ENCODE measurements around the gene ADGRV1.

The ADGRV1 gene

GRCh38 chr5:90542827-90543519 lies 15.6 kb upstream of the ADGRV1 start:
- TF ChIP-seq FOXK2 (IDR thresholded peaks at IDR 0.05) (no peak), NFRKB (IDR thresholded peaks at IDR 0.05) (no peak), LEF1 (IDR thresholded peaks at IDR 0.05; ENCODE audit: borderline replicate concordance) (no peak), CTBP1 (IDR thresholded peaks at IDR 0.05; ENCODE audit: borderline replicate concordance) (no peak), SP1 (IDR thresholded peaks at IDR 0.05) (no peak), ARNT (IDR thresholded peaks at IDR 0.05) (no peak), FOXM1 (IDR thresholded peaks at IDR 0.05; ENCODE audit: borderline replicate concordance) (no peak), HDGF (IDR thresholded peaks at IDR 0.05; ENCODE audit: borderline replicate concordance) (no peak), ZNF384 (IDR thresholded peaks at IDR 0.05) (no peak), TARDBP (IDR thresholded peaks at IDR 0.05) (no peak), BHLHE40 (IDR thresholded peaks at IDR 0.05; ENCODE audit: borderline replicate concordance) (no peak)
- POLR2A ChIA-PET = interaction anchor here (0.9 kb wide), 1 partner anchor 133 kb away, joined by 3 read pairs; the partner anchor contains the start of gene CETN3
- no peak for DNase-seq (ENCODE audit: extremely low spot score)
- CTCF ChIA-PET = interaction anchor here (0.6 kb wide), 1 partner anchor 118 kb away, joined by 4 read pairs; no protein-coding TSS in a partner anchor

- no peak for DNase-seq (ENCODE audit: extremely low spot score)
- ChIA-PET POLR2A (interaction anchor here (1.3 to 3.7 kb wide), 2 partner anchors 71 to 136 kb away, joined by 5 to 29 read pairs; partner anchors contain the start of genes CETN3, MBLAC2 and POLR3G), CTCF (no interaction called here)
- TF ChIP-seq ELF4 (IDR thresholded peaks at IDR 0.05) (no peak), HDGF (IDR thresholded peaks at IDR 0.05; ENCODE audit: borderline replicate concordance) (no peak), PKNOX1 (IDR thresholded peaks at IDR 0.05) (no peak), BHLHE40 (IDR thresholded peaks at IDR 0.05; ENCODE audit: borderline replicate concordance) (no peak)
Observed at GRCh38 chr5:90545511-90545910, 13.1 kb upstream of the ADGRV1 start.

GRCh38 chr5:90546216-90546837 lies 12.3 kb upstream of the ADGRV1 start:
- POLR2A ChIA-PET = interaction anchor here (1.8 to 3.7 kb wide), 3 partner anchors 11 to 136 kb away, joined by 6 to 29 read pairs (median 7); partner anchors contain the start of genes ADGRV1 and CETN3
- no peak for DNase-seq (ENCODE audit: extremely low spot score)
- CTCF ChIA-PET = interaction anchor here (0.7 to 0.9 kb wide), 2 partner anchors 16 to 119 kb away, joined by 3 read pairs; no protein-coding TSS in a partner anchor
- TF ChIP-seq ZNF384 (IDR thresholded peaks at IDR 0.05) = no peak
- no peak for TF ChIP-seq L3MBTL2 (conservative IDR thresholded peaks at IDR 0.05)
- no peak for TF ChIP-seq ELF4 (IDR thresholded peaks at IDR 0.05)
- no peak for TF ChIP-seq BHLHE40 (IDR thresholded peaks at IDR 0.05; ENCODE audit: borderline replicate concordance)
- TF ChIP-seq SUZ12 (IDR thresholded peaks at IDR 0.05) = no peak
- TF ChIP-seq NFRKB (IDR thresholded peaks at IDR 0.05) = no peak
- no peak for TF ChIP-seq TARDBP (IDR thresholded peaks at IDR 0.05)
- TF ChIP-seq LEF1 (IDR thresholded peaks at IDR 0.05; ENCODE audit: borderline replicate concordance) = no peak
- no peak for TF ChIP-seq HDGF (IDR thresholded peaks at IDR 0.05; ENCODE audit: borderline replicate concordance)
- TF ChIP-seq SP1 (IDR thresholded peaks at IDR 0.05) = no peak
- no peak for TF ChIP-seq CTBP1 (IDR thresholded peaks at IDR 0.05; ENCODE audit: borderline replicate concordance)
- TF ChIP-seq ARNT (IDR thresholded peaks at IDR 0.05) = no peak

- peak; percentile 34 for DNase-seq (ENCODE audit: extremely low spot score)
- CTCF ChIA-PET = interaction anchor here (0.9 to 1.1 kb wide), 2 partner anchors 15 to 17 kb away, joined by 3 to 4 read pairs; no protein-coding TSS in a partner anchor
- POLR2A ChIA-PET = interaction anchor here (1.2 to 3.7 kb wide), 5 partner anchors 10 to 137 kb away, joined by 4 to 29 read pairs (median 7); partner anchors contain the start of genes ADGRV1, CETN3, MBLAC2 and POLR3G
- TF ChIP-seq L3MBTL2 (conservative IDR thresholded peaks at IDR 0.05) (no peak), ZNF384 (IDR thresholded peaks at IDR 0.05) (no peak), ELF4 (IDR thresholded peaks at IDR 0.05) (no peak), ARNT (IDR thresholded peaks at IDR 0.05) (no peak), FOXM1 (IDR thresholded peaks at IDR 0.05; ENCODE audit: borderline replicate concordance) (no peak), FOXA1 (IDR thresholded peaks at IDR 0.05) (no peak), LEF1 (IDR thresholded peaks at IDR 0.05; ENCODE audit: borderline replicate concordance) (no peak), HDGF (IDR thresholded peaks at IDR 0.05; ENCODE audit: borderline replicate concordance) (no peak), TARDBP (IDR thresholded peaks at IDR 0.05) (no peak), NFRKB (IDR thresholded peaks at IDR 0.05) (no peak), SP1 (IDR thresholded peaks at IDR 0.05) (no peak), BHLHE40 (IDR thresholded peaks at IDR 0.05; ENCODE audit: borderline replicate concordance) (no peak)
Observed at GRCh38 chr5:90547072-90547536, 11.5 kb upstream of the ADGRV1 start.

- no peak for TF ChIP-seq HDGF (IDR thresholded peaks at IDR 0.05; ENCODE audit: borderline replicate concordance)
- no peak for TF ChIP-seq FOXK2 (IDR thresholded peaks at IDR 0.05)
- no peak for TF ChIP-seq SUZ12 (IDR thresholded peaks at IDR 0.05)
- TF ChIP-seq TARDBP (IDR thresholded peaks at IDR 0.05) = no peak
- TF ChIP-seq CTBP1 (IDR thresholded peaks at IDR 0.05; ENCODE audit: borderline replicate concordance) = no peak
- no peak for TF ChIP-seq SP1 (IDR thresholded peaks at IDR 0.05)
- TF ChIP-seq ZNF384 (IDR thresholded peaks at IDR 0.05) = no peak
- no peak for TF ChIP-seq FOXM1 (IDR thresholded peaks at IDR 0.05; ENCODE audit: borderline replicate concordance)
- peak; percentile 82 for TF ChIP-seq PKNOX1 (IDR thresholded peaks at IDR 0.05)
- no peak for TF ChIP-seq BHLHE40 (IDR thresholded peaks at IDR 0.05; ENCODE audit: borderline replicate concordance)
- no peak for TF ChIP-seq ARNT (IDR thresholded peaks at IDR 0.05)
- peak; percentile 36; the same call in 1 of the 2 replicates for TF ChIP-seq L3MBTL2 (conservative IDR thresholded peaks at IDR 0.05)
- ChIA-PET POLR2A (interaction anchor here (1.0 to 3.7 kb wide), 6 partner anchors 9 to 138 kb away, joined by 3 to 29 read pairs (median 6); partner anchors contain the start of genes ADGRV1, CETN3, MBLAC2 and POLR3G), CTCF (interaction anchor here (1.1 kb wide), 1 partner anchor 18 kb away, joined by 4 read pairs; no protein-coding TSS in a partner anchor)
- peak; percentile 55 for DNase-seq (ENCODE audit: extremely low spot score)
Observed at GRCh38 chr5:90548069-90548593, 10.5 kb upstream of the ADGRV1 start.
